ENCODE results near the gene TMEM30B.

TMEM30B gene

DNA sequence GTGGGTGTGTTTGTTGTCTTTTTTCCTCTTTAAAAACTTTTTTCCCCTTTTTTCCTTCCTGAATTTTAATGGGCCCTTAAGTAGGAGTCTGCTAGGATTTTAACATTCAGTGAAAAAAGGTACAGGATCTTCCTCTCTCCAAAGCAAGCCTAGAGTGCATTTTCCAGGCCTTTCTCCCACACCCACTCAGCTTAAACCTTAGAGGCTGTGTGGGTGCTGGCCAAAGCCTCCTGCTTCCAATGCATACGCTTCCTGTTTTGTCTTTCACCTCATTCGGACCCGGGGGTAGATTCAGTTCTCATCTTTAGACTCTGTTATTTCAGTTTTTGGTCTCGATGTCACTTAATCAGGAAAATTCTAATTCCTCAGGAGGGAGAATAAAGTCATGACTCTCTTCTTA lies 51.2 kb downstream of the TMEM30B start:
- DNase-seq, result no peak

DNA sequence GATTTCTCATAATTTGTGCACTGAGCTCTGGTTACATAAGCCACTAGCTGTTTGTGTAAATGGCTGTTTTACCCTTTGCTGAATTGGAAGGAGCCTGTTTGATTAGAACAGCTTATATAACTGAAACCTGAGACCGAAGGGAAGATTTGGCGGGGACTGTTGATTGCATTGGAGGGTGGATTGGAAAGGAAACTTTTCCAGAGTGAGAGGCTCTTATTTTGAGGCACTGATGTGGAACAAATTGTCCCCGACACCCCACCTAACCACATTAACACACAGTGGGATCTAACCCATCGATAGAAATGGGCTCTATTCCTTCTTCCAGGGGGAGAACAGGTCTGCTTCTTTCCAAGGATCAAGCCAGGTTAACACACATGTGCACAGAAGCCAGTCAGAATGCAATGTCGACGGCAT lies 51.7 kb downstream of the TMEM30B start:
- DNase-seq, result no peak

GRCh38 chr14:61227884-61228591 lies 53.1 kb downstream of the TMEM30B start:
- no peak for DNase-seq

Measured in CD4-positive, alpha-beta T cell treated with Interleukin-6 for 4 hours (primary cell).